Astrocyte (in vitro differentiated cells and primary cell): ENCODE data around the gene TMEM235.

Experiments
- EZH2 ChIP-seq: IDR thresholded peaks from 2 replicates; pipeline ENCODE4 v1.6.1; 2012; ENCODE audit warnings: mild to moderate bottlenecking, low read length, inconsistent platforms; ENCODE audit not compliant: insufficient read depth
- TF ChIP-seq, protein P1 (sequence below): IDR thresholded peaks from 2 replicates; pipeline ENCODE4 v1.5.1; 2011; ENCODE audit warnings: low read depth, mild to moderate bottlenecking, inconsistent platforms, low read length, moderate library complexity; ENCODE audit not compliant: insufficient read depth

- TF ChIP-seq, protein P1, sequence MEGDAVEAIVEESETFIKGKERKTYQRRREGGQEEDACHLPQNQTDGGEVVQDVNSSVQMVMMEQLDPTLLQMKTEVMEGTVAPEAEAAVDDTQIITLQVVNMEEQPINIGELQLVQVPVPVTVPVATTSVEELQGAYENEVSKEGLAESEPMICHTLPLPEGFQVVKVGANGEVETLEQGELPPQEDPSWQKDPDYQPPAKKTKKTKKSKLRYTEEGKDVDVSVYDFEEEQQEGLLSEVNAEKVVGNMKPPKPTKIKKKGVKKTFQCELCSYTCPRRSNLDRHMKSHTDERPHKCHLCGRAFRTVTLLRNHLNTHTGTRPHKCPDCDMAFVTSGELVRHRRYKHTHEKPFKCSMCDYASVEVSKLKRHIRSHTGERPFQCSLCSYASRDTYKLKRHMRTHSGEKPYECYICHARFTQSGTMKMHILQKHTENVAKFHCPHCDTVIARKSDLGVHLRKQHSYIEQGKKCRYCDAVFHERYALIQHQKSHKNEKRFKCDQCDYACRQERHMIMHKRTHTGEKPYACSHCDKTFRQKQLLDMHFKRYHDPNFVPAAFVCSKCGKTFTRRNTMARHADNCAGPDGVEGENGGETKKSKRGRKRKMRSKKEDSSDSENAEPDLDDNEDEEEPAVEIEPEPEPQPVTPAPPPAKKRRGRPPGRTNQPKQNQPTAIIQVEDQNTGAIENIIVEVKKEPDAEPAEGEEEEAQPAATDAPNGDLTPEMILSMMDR: no peak
- no peak for TF ChIP-seq EZH2
Measured at GRCh38 chr17:78235885-78236284, 4.5 kb downstream of the TMEM235 start.
